ENCODE data around the gene MPST.

- TF ChIP-seq CTCF (IDR thresholded peaks at IDR 0.05; ENCODE audit: low read depth, low read length) (no peak), EZH2phosphoT487 (IDR thresholded peaks at IDR 0.05; ENCODE audit: low read depth) (no peak)
Measured at GRCh38 chr22:37015587-37015878, 4.0 kb upstream of the MPST start.

Data from OCI-LY3 (cell line).